Left ventricle myocardium superior (tissue), 1 donor: ENCODE measurements around the gene ECM1. TPM values are rescaled to one million over a fixed set of nuclear protein-coding genes. Genes with fewer than 3 reads are reported as not detected.

ENCODE experiments used
- ATAC-seq: fragments of 200-7000 bp; cut with Tn5 transposase; one replicate; pipeline ENCODE4 v1.9.1; 2020; ENCODE audit warnings: mild to moderate bottlenecking, moderate library complexity
- DNase-seq: peaks from one replicate; pipeline ENCODE4 v3.0.0-alpha.2; 2020
- intact Hi-C: fragments of 100-400 bp; cut with micrococcal nuclease; formaldehyde crosslinking; loops from one replicate; pipeline ENCODE4 v1.11.0; 2022
- total RNA-seq: library from RNA; stranded (reverse); fragmentation: NEBNext Ultra II Directional; extraction: Animal tissue kit (Norgen Biotek cat#: 25700); gene quantifications from one replicate; pipeline ENCODE4 v1.2.1, GENCODE V29; 2021
- donor health status: DM: no; HTN: yes; CAD: no; lungs with severe emphysema.

Gene ECM1
- total RNA-seq, 1 donor from 2014 or later: 14.0 TPM

GRCh38 chr1:150508982-150509381, 1.1 kb downstream of the ECM1 start:
- no peak for DNase-seq
- intact Hi-C loops: no loop called here
- peak; percentile 11 for ATAC-seq

- no peak for ATAC-seq
- peak; percentile 24 for DNase-seq
- intact Hi-C loops: no loop called here
Observed at GRCh38 chr1:150511551-150511950, 3.6 kb downstream of the ECM1 start.

- DNase-seq (peak; percentile 15), ATAC-seq (no peak)
- intact Hi-C loops: no loop called here
Observed at GRCh38 chr1:150511985-150512660, 4.2 kb downstream of the ECM1 start.

GRCh38 chr1:150512846-150513245, 4.9 kb downstream of the ECM1 start:
- ATAC-seq (no peak), DNase-seq (peak; percentile 8)
- intact Hi-C loops: no loop called here

- ATAC-seq (no peak), DNase-seq (peak; percentile 32)
- intact Hi-C loops: no loop called here
Observed at GRCh38 chr1:150513351-150513791, 5.5 kb downstream of the ECM1 start.

GRCh38 chr1:150514260-150514659, 6.4 kb downstream of the ECM1 start:
- DNase-seq: peak; percentile 1

GRCh38 chr1:150514913-150515327, 7.0 kb downstream of the ECM1 start:
- intact Hi-C loops: no loop called here
- ATAC-seq (no peak), DNase-seq (no peak)

More at GRCh38 chr1:150514260-150514659, 6.4 kb downstream of the ECM1 start:
- intact Hi-C loops: no loop called here
- no peak for ATAC-seq

- intact Hi-C loops: no loop called here
- DNase-seq: peak; percentile 99
- peak; percentile 98 for ATAC-seq
Observed at GRCh38 chr1:150515328-150516049, 7.6 kb downstream of the ECM1 start, which contains the start of gene FALEC. Gene FALEC (plus strand): TSS chr1:150515752.

- ATAC-seq (peak; percentile 7), DNase-seq (no peak)
- intact Hi-C loops: no loop called here
Observed at GRCh38 chr1:150516050-150516591, 8.2 kb downstream of the ECM1 start.

GRCh38 chr1:150516616-150517015, 8.7 kb downstream of the ECM1 start:
- intact Hi-C loops: no loop called here
- no peak for ATAC-seq
- DNase-seq: no peak

- intact Hi-C loops: loop anchor here (2.0 kb wide), 1 partner anchor 49 kb away; no protein-coding TSS in a partner anchor
- ATAC-seq (no peak), DNase-seq (no peak)
Observed at GRCh38 chr1:150521196-150521968, 13.5 kb downstream of the ECM1 start.

- intact Hi-C loops: no loop called here
- ATAC-seq (no peak), DNase-seq (no peak)
Observed at GRCh38 chr1:150525348-150525747, 17.4 kb downstream of the ECM1 start.

GRCh38 chr1:150528196-150528595, 20.3 kb downstream of the ECM1 start:
- ATAC-seq (no peak), DNase-seq (no peak)
- intact Hi-C loops: no loop called here

- ATAC-seq: peak; percentile 29
- intact Hi-C loops: no loop called here
- DNase-seq: no peak
Observed at GRCh38 chr1:150529017-150529416, 21.1 kb downstream of the ECM1 start.

- no peak for DNase-seq
- intact Hi-C loops: no loop called here
- ATAC-seq: no peak
Observed at GRCh38 chr1:150530491-150531159, 22.7 kb downstream of the ECM1 start.

- DNase-seq (no peak), ATAC-seq (no peak)
- intact Hi-C loops: no loop called here
Observed at GRCh38 chr1:150532860-150533259, 25.0 kb downstream of the ECM1 start.

- intact Hi-C loops: no loop called here
Observed at GRCh38 chr1:150534002-150534401, 26.1 kb downstream of the ECM1 start.

GRCh38 chr1:150535511-150536287, 27.8 kb downstream of the ECM1 start:
- DNase-seq: no peak
- ATAC-seq: peak; percentile 5
- intact Hi-C loops: no loop called here

More at GRCh38 chr1:150534002-150534401, 26.1 kb downstream of the ECM1 start:
- ATAC-seq (no peak), DNase-seq (no peak)
